Measurements from ENCODE around the gene CHP2.

DNA sequence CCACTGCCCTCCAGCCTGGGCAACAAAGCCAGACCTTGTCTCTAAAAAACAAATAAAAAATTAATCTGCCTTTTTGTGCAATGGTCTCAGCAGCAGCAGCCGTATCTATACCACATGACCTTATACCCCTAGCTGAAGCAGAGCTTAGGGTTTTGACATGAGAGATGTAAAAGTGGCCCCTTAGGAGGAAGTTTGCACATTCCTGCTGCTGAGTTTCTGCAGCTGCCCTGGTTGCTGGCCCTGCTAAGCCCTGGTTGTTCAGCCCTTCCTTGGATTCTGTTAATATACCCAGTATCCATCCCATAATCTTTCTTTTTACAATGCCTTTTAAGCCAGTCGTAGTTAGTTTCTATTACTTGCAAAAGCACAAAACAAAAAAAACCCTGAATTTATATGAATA lies 48.0 kb downstream of the CHP2 start:
- TF ChIP-seq CTCF (IDR thresholded peaks at IDR 0.05; ENCODE audit: insufficient read depth, low read depth, low read length), result no peak
- no peak for TF ChIP-seq EZH2 (IDR thresholded peaks at IDR 0.05; ENCODE audit: insufficient read depth, low read length)
